GM19035 (cell line): Measurements from ENCODE around the gene CCDC43.
"Not testable (repeated sequence)": the region's sequence is repeated elsewhere in the genome, so short reads cannot be mapped to it uniquely, and the experiment has no call there.

ENCODE experiments used
- ATAC-seq: cut with Tn5 transposase; IDR thresholded peaks from one replicate; pipeline ENCODE4 v1.9.1; 2021; ENCODE audit not compliant: unreplicated experiment

The CCDC43 gene

DNA sequence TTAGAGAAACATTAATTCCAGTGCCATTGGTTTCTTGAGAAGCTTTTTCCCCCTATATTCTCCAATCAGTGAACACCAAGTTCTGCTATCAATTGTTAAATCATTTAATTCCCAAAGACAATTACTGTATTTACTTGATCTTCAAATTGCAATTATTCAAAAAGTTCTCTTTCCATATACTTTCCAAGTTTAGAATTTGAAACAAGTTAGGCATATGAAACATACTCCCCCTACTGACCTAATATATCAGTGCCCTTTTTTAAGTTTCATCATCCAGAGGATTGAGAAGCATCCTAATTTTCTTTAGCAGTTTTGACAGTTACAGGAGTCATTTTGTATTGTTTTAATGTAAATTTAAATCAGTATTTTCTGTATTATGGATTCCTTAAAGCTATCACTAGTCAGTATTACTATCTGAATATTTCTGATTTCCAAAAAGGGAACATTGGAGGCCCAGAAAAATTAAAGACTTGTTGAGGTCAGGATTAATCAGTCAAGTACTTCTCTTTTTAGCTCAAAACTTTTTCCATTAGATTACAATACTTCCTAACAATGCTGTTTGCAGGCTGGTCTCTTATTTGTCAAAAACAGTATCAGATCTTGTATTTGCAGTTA, 17.0 kb downstream of the CCDC43 start:
- ATAC-seq = no peak

DNA sequence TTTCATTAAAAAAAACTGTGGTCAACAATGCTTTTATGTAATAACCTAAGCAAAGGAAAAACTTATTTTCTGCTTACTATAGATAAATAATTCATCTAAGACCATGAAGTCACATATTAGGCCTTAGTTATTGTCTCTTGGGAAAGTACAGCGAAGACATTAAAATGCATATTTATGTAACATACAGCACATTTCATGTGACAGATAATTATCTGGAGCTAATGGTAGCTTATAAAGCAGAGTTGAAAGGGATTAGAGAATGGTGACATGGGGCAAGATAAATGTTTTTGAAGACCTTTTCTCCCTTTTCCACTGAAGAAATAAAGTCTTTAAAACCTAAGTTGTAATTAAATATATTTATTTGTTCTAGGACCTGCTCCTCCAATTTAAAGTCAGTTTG, 23.6 kb downstream of the CCDC43 start:
- no peak for ATAC-seq

DNA sequence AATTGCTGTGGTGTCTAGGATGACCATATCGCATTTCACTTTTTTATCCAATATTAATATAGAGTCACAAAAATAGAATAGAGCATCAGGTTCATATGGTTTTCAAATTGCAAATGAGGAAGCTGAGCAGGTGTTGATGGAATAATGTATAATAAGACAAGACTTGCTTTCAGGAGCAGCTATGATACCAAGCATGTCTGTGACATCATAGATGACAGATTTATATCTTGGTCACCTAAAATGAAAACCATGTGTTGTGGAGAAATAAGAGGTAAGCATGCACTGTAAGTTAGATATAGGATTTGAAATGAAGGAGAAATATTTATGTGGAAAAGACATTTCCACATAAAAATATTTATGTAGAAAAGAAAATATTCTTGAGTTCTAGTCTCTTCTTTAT, 24.7 kb downstream of the CCDC43 start:
- ATAC-seq = no peak

- ATAC-seq = no peak
Measured at GRCh38 chr17:44663095-44663494, 26.5 kb downstream of the CCDC43 start.

DNA sequence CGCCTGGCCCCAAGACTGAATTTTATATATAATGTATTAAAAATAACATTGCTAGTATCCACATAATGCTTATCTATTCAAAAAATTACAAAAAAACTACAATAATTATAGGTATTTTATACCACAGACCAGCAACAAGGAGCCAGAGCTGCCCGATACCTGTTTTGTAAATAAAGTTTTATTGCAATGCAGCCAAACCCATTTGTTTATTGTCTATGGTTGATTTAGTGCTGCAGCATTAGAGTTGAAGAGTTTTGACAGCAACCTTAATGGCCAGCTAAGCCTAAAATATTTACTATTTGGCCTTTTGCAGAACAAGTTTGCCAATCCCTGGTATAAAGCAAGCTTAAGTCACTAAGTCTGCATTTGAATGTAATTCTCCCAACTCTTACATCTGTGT, 27.7 kb downstream of the CCDC43 start:
- ATAC-seq = no peak

GRCh38 chr17:44655983-44656710, 33.4 kb downstream of the CCDC43 start, which contains the start of gene MEIOC:
TSS of gene MEIOC (plus strand) at chr17:44656468. CDS start at chr17:44656614, 146 bp downstream.
- no peak for ATAC-seq

DNA sequence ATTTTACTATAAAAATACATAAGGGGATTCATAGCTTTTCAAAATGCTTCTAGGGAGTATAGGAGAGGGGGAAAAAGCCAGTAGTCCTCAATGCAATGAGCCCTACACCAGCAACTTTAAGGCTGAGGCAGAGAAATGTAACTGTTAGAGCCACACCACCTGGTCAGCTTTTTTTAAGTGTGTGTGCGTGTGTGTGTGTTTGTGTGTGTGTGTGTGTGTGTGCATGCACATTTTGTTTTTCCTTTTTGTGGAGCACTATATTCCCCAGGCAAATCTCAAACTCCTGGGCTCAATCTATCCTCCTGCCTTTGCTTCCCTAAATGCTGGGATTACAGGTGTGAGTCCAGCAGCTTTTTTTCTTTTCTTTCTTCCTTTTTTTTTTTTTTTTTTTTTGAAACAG, 35.6 kb downstream of the CCDC43 start:
- ATAC-seq = no peak

GRCh38 chr17:44653384-44653783, 36.2 kb downstream of the CCDC43 start:
- ATAC-seq = no peak

DNA sequence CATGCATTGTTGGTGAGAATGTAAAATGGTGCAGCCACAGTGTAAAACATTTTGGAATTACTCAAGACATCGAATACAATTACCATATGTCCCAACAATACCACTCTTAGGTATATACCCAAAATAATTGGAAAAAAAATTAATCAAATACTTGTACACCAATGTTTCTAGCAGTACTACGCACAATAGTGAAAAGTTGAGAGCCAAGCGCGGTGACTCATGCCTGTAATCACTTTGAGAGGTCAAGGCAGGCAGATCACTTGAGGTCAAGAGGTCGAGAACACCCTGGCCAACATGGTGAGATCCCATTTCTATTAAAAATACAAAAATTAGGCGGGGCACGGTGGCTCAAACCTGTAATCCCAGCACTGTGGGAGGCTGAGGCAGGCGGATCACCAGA, 36.8 kb downstream of the CCDC43 start:
- no peak for ATAC-seq

DNA sequence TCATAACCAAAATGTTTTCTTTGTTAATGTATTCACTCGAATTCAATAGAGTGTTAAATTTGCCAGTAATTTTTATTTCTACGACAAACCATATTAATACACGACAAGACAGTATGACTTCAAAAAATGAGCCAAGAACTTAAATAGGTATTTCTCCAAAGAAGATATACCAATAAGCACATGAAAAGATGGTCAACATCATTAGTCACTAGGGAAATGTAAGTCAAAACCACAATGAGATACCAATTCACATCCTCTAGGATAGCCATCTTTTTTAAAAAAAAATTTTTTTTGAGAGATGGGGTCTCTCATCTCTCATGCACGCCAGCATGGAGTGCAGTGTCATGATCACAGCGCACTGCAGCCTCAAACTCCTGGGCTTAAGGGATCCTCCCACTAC, 38.3 kb downstream of the CCDC43 start:
- ATAC-seq = no peak

DNA sequence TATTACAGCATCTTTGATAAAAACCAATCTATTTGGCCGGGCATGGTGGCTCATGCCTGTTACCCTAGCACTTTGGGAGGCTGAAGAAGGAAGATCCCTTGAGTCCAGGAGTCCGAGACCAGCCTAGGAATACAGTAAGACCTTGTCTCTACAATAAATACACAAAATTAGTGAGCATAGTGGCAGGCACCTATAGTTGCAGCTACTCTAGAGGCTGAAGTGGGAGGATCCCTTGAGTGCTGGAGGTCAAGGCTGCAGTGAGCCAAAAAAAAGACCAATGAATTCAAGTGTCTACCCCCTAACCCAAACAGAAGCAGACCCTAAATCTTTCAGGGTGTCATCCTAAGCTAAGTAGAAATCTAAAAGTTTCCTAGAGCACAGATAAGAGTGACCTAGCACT, 40.6 kb downstream of the CCDC43 start:
- ATAC-seq = no peak

DNA sequence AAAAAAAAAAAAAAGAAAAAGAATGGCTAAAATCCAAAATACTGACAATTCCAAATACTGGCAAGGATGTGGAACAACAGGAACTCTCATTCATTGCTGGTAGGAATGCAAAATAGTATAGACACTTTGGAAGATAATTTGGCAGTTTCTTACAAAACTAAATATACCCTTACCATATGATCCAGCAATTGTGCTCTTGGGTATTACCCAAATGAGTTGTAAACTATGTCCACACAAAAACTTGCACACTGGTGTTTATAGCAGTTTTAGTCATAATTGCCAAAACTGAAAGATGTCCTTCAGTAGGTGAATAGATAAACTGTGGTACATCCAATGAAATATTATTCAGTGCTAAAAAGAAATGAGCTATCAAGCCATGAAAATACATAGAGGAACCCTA, 41.8 kb downstream of the CCDC43 start:
- no peak for ATAC-seq

DNA sequence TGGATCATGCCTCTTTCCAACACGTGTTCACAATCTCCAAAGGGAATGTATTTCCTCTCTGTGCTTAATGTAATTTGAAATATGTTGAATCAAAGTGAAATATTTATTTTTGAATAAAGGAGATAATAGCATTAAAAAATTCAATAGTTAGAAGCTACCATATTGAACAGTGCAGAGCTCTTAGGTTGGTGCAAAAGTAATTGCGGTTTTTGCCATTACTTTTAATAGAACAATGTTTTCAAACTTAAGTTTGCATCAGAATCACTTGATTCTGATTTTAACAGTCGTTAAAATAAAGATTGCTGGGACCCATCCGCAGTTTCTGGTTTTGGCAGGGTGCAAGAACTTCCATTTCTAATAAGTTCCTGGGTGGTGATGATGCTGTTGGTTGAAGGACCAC, 43.3 kb downstream of the CCDC43 start:
- no peak for ATAC-seq

DNA sequence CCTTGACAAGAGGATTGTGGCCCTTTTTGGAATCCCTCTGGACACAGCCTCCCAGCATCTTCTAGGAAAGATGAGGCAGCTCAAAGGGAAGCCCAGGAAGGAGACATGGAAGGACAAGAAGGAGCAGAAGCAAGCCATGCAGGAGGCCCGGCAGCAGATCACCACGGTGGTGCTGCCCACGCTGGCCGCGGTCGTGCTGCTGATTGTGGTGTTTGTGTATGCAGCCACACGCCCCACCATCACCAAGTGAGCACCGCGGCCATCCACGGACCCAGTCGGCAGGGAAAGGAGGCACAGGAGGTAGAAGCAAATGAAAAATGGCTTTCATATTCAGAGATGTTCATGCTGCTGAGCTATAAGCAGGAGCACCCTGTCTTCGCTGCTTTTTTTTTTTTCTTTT, 44.2 kb downstream of the CCDC43 start:
- ATAC-seq = no peak

DNA sequence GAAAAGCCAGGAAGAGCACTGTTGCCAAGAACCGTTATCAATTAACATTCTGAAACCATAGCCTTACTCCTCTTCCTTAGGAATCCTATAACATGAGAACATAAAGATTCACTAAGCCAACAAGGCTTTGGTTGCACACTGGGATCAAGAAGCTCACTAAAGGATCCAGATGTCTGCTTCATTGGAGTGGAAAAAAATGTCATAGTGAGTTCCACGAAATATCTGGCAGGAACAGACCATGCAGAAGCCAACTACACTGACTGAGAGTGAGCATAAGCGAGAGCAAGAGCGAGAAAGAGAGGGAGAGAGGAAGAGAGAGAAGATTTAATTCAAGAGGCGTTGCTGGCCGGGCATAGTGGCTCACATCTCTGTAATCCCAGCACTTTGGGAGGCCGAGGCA, 46.7 kb downstream of the CCDC43 start:
- ATAC-seq = no peak

DNA sequence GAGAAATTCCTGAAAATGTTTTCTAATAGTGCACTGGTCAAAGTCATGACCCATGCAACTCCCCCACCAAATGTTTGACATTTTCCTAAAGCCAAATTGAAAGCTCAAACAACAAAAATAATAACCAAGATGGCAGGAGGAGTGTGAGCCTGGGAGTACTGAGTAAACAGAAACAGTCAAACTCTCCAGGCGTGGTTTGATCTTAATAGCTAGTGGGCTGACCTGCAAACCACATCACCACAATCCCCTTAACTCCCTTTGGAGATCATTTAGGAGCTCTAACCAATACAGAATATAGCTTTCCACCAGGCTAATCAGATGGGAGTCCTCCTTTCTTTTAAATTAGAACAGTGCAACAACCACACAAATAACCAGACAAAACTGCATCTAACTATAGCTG, 52.5 kb downstream of the CCDC43 start:
- ATAC-seq = no peak

DNA sequence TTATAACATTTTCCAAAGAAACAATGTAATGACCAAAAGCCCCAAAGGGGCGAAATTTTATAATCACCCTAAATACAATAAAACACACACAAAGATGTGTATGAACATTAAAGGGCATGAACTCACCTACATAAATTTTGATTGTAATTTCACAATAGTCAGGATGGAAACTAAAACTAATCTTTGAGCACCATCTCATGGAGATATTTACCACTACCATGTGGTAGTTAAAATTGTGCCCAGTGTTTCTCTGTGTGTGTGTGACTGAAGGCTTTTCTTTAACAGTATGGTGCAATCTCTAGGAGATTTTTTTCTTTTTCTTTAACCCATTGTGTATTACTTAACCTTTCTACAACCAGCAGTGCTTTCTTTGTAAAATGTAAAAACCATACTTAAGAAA, 53.0 kb downstream of the CCDC43 start:
- no peak for ATAC-seq

DNA sequence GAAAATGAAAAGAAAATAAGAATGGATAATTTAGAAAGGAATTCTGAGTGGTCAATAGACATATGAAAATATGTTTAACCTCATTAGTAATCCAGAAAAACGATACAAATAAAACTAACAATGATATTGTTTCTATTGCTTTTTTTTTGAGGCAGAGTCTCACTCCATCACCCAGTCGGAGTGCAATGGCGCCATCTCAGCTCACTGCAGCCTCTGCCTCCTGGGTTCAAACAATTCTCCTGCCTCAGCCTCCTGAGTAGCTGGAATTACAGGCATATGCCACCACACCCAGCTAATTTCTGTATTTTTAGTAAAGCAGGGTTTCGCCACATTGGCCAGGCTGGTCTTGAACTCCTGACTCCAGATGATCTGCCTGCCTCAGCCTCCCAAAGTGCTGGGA, 55.2 kb downstream of the CCDC43 start:
- ATAC-seq = not testable (repeated sequence)

GRCh38 chr17:44633998-44634397, 55.6 kb downstream of the CCDC43 start:
- ATAC-seq = no peak

- no peak for ATAC-seq
Measured at GRCh38 chr17:44630703-44631102, 58.9 kb downstream of the CCDC43 start.

- no peak for ATAC-seq
Measured at GRCh38 chr17:44629314-44629713, 60.3 kb downstream of the CCDC43 start.

- ATAC-seq = no peak
Measured at GRCh38 chr17:44628243-44629188, 61.1 kb downstream of the CCDC43 start.
